HG03439 (cell line): ENCODE data around the gene DES.
"Not testable (repeated sequence)": the region's sequence is repeated elsewhere in the genome, so short reads cannot be mapped to it uniquely, and the experiment has no call there.

Experiments
- ATAC-seq: cut with Tn5 transposase; IDR thresholded peaks from one replicate; pipeline ENCODE4 v1.9.1; 2021; ENCODE audit warnings: mild to moderate bottlenecking, moderate library complexity; ENCODE audit not compliant: unreplicated experiment

DES gene

DNA sequence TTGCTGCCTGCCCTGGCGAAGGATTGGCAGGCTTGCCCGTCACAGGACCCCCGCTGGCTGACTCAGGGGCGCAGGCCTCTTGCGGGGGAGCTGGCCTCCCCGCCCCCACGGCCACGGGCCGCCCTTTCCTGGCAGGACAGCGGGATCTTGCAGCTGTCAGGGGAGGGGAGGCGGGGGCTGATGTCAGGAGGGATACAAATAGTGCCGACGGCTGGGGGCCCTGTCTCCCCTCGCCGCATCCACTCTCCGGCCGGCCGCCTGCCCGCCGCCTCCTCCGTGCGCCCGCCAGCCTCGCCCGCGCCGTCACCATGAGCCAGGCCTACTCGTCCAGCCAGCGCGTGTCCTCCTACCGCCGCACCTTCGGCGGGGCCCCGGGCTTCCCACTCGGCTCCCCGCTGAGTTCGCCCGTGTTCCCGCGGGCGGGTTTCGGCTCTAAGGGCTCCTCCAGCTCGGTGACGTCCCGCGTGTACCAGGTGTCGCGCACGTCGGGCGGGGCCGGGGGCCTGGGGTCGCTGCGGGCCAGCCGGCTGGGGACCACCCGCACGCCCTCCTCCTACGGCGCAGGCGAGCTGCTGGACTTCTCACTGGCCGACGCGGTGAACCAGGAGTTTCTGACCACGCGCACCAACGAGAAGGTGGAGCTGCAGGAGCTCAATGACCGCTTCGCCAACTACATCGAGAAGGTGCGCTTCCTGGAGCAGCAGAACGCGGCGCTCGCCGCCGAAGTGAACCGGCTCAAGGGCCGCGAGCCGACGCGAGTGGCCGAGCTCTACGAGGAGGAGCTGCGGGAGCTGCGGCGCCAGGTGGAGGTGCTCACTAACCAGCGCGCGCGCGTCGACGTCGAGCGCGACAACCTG lies at the start of gene DES:
TSS of gene DES (plus strand) at position 223 of the 857 bp plus-strand sequence. CDS start at position 309, 86 bp downstream.
- ATAC-seq: no peak

GRCh38 chr2:219368690-219369191 lies 49.4 kb upstream of the DES start:
- ATAC-seq: no peak

DNA sequence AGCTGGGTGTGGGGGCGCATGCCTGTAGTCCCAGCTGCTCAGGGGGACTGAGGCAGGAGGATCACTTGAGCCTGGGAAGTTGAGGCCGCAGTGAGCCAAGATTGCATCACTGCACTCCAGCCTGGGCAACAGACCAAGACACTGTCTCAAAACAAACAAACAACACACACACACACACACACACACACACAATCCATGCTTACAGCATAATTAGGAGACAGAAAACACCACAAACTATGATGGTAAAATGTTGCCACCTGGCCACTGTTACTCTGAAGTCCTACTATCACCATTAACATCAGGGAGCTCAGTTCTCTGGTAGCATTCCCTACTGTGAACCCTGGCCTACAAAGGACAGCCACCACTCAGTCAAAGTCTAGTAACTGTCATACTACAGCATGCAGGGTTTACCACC lies 48.7 kb upstream of the DES start:
- ATAC-seq: no peak

- ATAC-seq: no peak
Measured at GRCh38 chr2:219378163-219378851, 39.9 kb upstream of the DES start.

DNA sequence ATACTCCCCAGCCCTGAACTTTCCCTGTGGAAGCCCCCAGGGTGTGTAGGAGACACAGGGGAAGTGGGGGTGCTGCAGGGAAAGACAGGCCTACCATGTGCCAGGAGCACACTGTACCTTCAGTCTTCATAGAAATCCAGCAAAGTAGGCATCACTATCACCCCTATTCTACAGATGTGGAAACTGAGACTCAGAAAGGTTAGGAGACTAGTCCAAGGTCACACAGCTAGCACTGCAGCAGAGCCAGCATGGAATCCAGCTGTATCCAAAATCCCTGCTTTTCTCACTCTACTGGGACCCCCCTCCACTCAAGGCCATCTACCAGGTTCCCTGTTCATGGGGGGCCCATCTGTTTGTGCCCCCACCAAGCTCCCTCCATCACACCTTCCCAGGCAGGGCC lies 37.3 kb upstream of the DES start:
- ATAC-seq: no peak

DNA sequence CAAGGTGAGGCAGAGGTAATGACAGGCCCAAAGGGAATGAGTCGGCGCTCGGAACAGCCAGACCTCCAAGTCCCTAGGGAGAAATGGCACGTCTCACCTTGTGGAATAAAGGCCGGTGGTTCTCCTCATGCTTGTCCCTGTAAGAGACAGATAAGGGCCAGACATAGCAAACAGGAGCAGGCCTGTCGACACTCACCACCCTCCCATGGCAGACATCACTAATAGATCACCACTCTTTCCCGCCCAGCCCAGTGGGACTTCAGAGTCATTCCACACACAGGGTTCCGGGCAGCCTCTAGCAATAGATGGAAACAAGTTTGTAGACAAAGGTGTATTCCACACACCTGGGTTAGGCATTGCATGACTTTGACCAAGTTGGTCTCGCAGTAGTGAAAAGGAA lies 36.7 kb upstream of the DES start:
- no peak for ATAC-seq

DNA sequence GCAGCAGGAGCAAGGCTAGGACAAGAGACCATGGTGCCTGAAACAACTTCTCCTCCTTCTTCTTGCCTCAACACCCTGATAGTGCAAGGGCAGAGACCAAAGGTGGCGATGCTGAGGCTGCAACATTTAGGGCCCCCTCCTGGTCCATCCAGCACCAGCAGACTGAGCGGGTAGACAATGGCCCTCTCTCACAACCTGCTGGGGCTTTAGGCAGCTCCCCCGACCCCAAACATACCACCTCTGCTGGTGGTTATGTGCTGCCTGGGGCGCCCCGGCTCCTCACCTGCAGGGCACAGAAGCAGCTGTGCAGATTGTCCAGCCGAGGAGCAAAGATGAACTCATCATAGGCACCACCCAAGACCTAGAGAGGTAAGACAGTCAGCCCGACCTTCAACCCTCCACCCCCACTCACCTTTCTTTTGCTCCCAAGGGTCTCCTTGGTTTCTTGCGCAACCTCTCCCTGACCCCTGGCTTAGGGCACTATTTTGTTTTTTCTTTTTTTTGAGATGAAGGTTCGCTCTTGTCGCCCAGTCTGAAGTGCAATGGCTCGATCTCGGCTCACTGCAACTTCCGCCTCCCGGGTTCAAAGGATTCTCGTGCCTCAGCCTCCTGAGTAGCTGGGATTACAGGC lies 34.0 kb upstream of the DES start:
- no peak for ATAC-seq

GRCh38 chr2:219384859-219385258 lies 33.3 kb upstream of the DES start:
- ATAC-seq: no peak

DNA sequence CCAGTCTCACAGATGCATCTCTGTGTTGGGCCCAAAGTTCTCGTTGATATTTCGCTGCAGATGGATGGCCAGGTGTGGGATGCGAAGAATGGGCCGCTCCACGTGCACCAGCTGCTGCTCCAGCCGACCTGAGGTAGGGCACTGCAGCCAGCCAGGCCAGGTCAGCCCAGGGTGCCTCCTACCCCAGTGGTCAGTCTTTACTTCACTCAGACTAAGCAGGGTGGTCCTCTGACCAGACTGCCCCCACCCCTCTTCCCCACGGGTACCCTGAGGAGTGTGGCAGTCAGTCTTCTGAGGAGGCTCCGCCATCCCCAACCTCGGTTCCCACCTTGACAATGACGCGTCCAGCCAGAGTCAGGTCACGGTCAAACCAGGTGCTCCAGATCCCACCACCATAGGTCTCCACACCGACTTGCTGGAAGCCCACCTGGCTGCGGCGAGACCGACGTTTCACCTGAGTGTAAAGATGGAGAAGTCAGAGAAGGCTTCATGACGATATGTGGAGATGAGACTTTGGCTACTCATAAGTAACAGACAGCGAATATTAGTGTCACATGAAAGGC lies 32.1 kb upstream of the DES start:
- ATAC-seq: no peak

GRCh38 chr2:219386532-219387280 lies 31.5 kb upstream of the DES start:
- ATAC-seq: no peak

DNA sequence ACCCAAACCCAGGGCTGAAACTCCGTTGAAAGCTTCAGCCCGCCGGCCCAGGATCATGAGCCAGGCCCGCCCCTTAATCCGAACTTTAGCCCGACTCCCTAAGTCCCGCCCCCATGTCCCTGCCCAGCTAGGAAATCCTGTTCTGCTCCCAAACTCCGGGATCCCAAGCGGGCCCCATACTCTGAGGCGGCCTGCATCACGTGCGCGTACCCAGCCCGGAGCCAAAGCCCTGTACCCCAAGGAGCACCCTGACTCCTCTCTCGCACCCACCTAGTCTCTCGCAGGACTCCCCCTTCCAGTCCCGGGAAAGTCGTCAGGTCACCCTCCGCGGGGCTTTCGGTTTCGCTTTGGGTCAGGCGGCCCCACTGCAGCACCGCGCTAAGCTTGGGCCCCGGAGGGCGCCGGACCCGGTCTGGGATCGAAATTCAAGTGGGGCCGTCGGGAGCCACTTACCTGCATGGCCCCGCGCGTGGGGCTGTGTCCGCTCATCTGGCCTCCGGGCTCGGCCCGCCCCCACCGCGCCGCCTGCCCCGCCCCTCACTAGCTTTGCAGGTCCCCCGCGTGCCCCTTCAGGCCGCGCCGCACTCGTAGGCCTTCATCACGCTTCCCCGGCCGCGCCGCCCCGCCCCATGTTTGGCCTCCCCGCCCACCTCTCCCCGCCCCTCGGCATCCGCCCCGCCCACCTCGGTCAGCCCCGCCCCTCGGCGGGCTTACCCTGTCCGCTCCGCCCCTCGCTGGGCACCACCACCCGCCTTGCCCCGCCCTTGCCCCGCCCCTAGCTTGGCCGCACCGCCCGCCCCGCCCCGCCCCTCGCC lies 30.7 kb upstream of the DES start, which contains the start of gene DNPEP:
TSS of gene DNPEP (minus strand) at position 607 of the 815 bp plus-strand sequence. CDS start at position 489, 118 bp downstream.
- ATAC-seq: peak; percentile 69

GRCh38 chr2:219388121-219388906 lies 29.9 kb upstream of the DES start:
- ATAC-seq: peak; percentile 80

DNA sequence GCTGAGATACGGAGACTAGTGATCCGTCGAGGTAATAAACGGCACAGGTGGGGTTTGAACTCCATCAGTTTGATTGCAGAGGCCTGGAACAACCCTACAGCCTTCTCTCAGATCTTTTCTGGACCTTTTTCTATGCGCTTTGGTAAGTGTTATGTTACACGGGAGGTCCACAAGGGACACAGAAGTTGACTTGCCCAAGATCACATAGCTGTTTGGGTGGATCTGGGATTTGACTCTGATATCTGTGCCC lies 29.3 kb upstream of the DES start:
- no peak for ATAC-seq

DNA sequence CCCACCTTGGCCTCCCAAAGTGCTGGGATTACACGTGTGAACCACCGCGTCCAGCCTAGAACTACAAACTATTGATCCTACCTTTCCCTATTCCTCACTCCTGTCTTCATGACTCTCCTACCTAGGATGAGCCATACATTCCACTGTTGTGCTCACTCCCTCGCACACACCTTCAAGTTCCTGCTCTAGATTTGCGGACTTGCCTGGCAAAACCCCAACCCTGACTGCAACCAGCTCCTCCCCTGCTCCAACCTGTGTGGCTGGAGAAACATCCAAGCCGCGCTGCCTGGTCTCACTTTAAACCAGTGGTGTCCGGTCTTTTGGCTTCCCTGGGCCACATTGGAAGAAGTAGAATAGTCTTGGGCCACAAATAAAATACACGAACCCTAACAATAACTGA lies 25.4 kb upstream of the DES start:
- ATAC-seq: no peak

DNA sequence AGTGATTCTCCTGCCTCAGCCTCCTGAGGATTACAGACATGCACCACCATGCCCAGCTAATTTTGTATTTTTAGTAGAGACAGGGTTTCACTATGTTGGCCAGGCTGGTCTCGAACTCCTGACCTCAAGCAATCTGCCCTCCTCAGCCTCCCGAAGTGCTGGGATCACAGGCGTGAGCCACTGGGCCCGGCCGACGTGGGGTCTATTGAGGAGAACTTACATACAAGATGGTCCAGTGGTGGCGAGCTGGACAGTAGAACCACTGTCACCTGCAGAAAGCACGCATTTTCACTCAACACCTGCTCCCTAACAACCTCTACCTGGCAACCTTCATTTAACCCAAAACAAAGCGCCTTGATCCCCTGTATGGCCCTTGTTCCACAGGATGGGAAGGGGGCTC lies 23.1 kb upstream of the DES start:
- not testable (repeated sequence) for ATAC-seq

DNA sequence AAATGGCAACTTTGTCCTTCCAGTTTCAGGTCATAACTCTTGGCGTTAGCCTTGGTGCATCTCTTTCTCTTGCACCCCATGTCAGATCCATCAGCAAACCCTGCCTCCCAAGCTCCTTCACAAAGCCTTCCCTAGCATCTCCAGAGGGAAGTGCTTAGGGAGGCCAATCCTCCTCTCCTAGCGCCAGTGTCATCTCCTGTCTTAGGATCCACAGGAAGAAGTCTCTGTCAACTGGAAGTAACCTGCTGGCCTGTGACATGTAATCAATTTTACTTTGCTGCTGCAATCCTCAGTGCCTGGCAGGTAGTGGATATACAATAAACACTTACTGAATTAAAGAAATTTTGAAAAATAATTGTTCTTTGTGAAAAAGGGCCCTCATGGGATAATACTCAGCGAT lies 22.6 kb upstream of the DES start:
- ATAC-seq: no peak

DNA sequence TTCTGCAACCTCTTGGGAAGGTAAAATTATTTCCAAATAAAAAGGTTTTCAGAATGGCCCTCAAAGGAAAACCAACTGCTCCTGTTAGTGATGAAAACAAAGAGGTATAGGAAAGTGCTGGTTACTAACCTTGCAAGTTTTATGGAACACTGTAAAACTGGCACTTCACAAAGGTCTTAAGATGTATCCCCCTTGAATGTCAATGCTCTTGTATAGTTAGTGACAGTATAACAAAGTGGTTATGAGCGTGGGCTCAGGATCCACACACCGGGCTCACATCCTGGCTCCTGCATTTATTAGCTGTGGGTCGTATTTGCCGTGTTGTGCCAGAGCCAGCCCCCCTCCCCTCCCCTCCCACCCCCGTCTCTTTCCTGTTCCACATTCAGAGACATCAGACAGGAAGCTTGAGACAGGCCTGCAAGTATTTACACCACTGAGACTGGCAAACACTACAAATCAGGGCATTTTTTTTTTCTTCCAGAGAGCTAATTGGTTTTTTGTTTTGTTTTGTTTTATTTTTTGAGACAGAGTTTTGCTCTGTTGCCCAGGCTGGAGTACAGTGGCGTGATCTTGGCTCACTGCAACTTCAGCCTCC lies 21.2 kb upstream of the DES start:
- ATAC-seq: no peak

DNA sequence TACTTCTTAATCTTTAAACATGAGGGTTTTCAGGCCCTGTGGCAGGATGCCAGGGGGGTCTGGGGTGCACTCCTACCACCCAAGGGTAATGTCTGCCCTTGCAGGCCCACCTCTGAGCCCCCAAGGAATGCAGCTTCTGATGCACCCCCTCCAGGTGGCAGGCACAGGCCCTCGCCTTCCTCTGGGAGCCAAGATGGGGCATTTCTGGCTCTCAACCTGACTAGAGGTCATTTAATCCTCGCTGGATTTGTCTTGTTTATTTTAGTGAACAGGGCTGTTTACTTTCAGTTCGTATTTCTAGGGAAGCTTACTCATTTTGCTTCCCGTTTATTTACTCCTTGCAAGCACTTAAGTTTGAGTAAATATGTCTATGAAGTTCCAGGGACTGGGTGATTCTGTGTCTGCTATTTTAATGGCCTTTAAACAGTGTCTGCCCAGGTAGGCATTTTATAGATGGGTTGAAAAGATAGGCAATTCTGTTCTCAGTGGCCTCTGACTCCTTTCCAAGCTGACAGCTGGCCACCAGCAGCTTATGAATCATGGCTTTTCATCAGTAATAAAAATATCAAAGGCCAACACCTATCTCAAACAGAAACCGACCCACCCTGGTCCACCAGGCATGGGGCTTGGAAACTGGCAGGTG lies 19.3 kb upstream of the DES start:
- ATAC-seq: no peak
